ENCODE results near the gene PRUNE1. TPM values are rescaled to one million over a fixed set of nuclear protein-coding genes. Genes with fewer than 3 reads are reported as not detected.

PRUNE1 gene
- polyA plus RNA-seq, 4 donors: 15.1 to 31.6 (median 15.6) TPM

Other genes starting within 250 kb of the PRUNE1 start
- gene CTSS, start 242.7 kb upstream of the PRUNE1 start, polyA plus RNA-seq: 100 to 1,000 TPM in 1 of 4 donors, 10 to 100 TPM in 3; 34.0 to 128 (median 69.6) TPM
- 10 to 100 TPM in 3 of 4 donors, 1 to 10 TPM in 1; 8.1 to 26.4 (median 14.8) TPM for gene CTSK, start 200.2 kb upstream of the PRUNE1 start, polyA plus RNA-seq
- gene ARNT, start 131.8 kb upstream of the PRUNE1 start, polyA plus RNA-seq: 10 to 100 TPM; 14.3 to 33.5 (median 15.4) TPM
- not detected for gene CTXND2, start 121.3 kb upstream of the PRUNE1 start, polyA plus RNA-seq
- 10 to 100 TPM; 12.7 to 56.1 (median 19.4) TPM for gene SETDB1, start 82.1 kb upstream of the PRUNE1 start, polyA plus RNA-seq
- gene CERS2, start 33.6 kb upstream of the PRUNE1 start, polyA plus RNA-seq: 100 to 1,000 TPM; 111 to 366 (median 193) TPM
- 1 to 10 TPM in 1 of 4 donors, under 1 TPM in 2, not detected in 1; 0.43 to 5.8 (median 0.89) TPM for gene ANXA9, start 26.2 kb upstream of the PRUNE1 start, polyA plus RNA-seq
- 10 to 100 TPM in 3 of 4 donors, 1 to 10 TPM in 1; 9.5 to 24.0 (median 16.8) TPM for gene MINDY1, start 1.5 kb upstream of the PRUNE1 start, polyA plus RNA-seq
- gene BNIPL, start 28.1 kb downstream of the PRUNE1 start, polyA plus RNA-seq: under 1 TPM; 0.27 to 0.89 (median 0.62) TPM
- gene C1orf56, start 39.3 kb downstream of the PRUNE1 start, polyA plus RNA-seq: 1 to 10 TPM in 3 of 4 donors, under 1 TPM in 1; 0.67 to 7.3 (median 3.7) TPM
- gene CDC42SE1, start 51.2 kb downstream of the PRUNE1 start, polyA plus RNA-seq: 10 to 100 TPM; 22.8 to 46.6 (median 32.4) TPM
- 1 to 10 TPM in 2 of 4 donors, under 1 TPM in 2; 0.22 to 5.5 (median 2.4) TPM for gene MLLT11, start 51.9 kb downstream of the PRUNE1 start, polyA plus RNA-seq
- gene GABPB2, start 62.3 kb downstream of the PRUNE1 start, polyA plus RNA-seq: 10 to 100 TPM in 1 of 4 donors, 1 to 10 TPM in 3; 1.1 to 12.6 (median 5.0) TPM
- 100 to 1,000 TPM in 1 of 4 donors, 10 to 100 TPM in 2, 1 to 10 TPM in 1; 8.7 to 140 (median 46.9) TPM for gene SEMA6C, start 138.2 kb downstream of the PRUNE1 start, polyA plus RNA-seq
- gene TNFAIP8L2, start 148.2 kb downstream of the PRUNE1 start, polyA plus RNA-seq: 10 to 100 TPM in 1 of 4 donors, 1 to 10 TPM in 3; 1.6 to 16.2 (median 4.8) TPM
- gene LYSMD1, start 157.5 kb downstream of the PRUNE1 start, polyA plus RNA-seq: 1 to 10 TPM; 3.2 to 9.9 (median 6.2) TPM
- 10 to 100 TPM; 35.4 to 69.6 (median 47.4) TPM for gene SCNM1, start 157.7 kb downstream of the PRUNE1 start, polyA plus RNA-seq
- gene TMOD4, start 167.5 kb downstream of the PRUNE1 start, polyA plus RNA-seq: 1 to 10 TPM in 1 of 4 donors, under 1 TPM in 2, not detected in 1; 0.19 to 1.9 (median 0.38) TPM
- gene VPS72, start 181.7 kb downstream of the PRUNE1 start, polyA plus RNA-seq: 10 to 100 TPM; 27.3 to 40.1 (median 32.0) TPM
- 10 to 100 TPM; 18.8 to 31.7 (median 31.4) TPM for gene PIP5K1A, start 190.1 kb downstream of the PRUNE1 start, polyA plus RNA-seq
- gene PSMD4, start 246.3 kb downstream of the PRUNE1 start, polyA plus RNA-seq: 100 to 1,000 TPM; 112 to 182 (median 153) TPM

Measured in small intestine (tissue), 4 donors.